ENCODE results near the gene GABRR2.

DNA sequence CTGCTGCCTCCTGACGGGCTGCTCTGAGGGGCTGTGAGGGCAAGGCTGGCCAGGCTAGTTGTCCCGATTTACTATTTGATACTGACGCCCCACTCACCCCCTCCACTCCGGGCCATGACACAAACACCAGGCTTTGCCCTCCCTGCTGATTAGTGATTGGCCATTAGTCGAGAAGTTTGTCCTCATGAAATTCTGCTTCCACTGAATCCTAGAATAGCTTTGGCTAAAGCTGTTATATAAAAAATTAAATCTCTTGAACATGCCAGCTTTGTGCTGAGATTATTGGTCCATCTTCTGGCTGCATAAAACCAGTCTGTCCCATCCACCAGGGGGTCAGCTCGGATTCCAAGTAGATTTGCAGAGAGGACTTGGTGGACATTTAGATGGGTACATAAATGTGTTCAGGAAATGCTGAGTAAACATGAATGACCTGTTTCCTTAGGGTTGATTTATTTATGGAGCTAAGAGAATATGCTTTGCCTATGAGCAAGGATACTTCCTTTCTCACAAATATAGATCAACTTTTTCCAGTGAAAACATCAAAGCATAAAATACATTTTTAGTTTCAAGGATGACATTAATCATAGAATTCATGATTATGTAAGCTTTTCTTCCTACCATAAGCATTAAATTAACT is at the start of gene GABRR2:
- TF ChIP-seq SP1 (IDR thresholded peaks at IDR 0.05) = no peak
- no peak for TF ChIP-seq CTBP1 (IDR thresholded peaks at IDR 0.05; ENCODE audit: borderline replicate concordance)
- no peak for TF ChIP-seq FOXA1 (IDR thresholded peaks at IDR 0.05)
- TF ChIP-seq BHLHE40 (IDR thresholded peaks at IDR 0.05; ENCODE audit: borderline replicate concordance) = no peak
- TF ChIP-seq LEF1 (IDR thresholded peaks at IDR 0.05; ENCODE audit: borderline replicate concordance) = no peak

All from HEK293T (cell line).